Neural cell (in vitro differentiated cells): ENCODE measurements around the gene WDR93. TPM values are rescaled to one million over a fixed set of nuclear protein-coding genes. Genes with fewer than 3 reads are reported as not detected.

Source experiments
- H2AFZ ChIP-seq: fragments of 200-600, 300-800 bp; sonication (generic), shearing (Covaris generic); 2 replicates; pipeline ENCODE4 v1.6.0; 2014; ENCODE audit warnings: low read depth, mild to moderate bottlenecking, antibody characterized with exemption, low read length, moderate library complexity
- H3F3A ChIP-seq: fragments of 200-600 bp; shearing (Covaris generic); 2 replicates; pipeline ENCODE4 v1.6.1; 2016; ENCODE audit warnings: mild to moderate bottlenecking, moderate library complexity, mixed read lengths, antibody characterized with exemption, low read length; ENCODE audit not compliant: insufficient read depth, poor library complexity, severe bottlenecking
- H3K27ac ChIP-seq: fragments of 200-600, 300-800 bp; sonication (generic), shearing (Covaris generic); 2 replicates; pipeline ENCODE4 v1.5.1; 2014; ENCODE audit warnings: mild to moderate bottlenecking, low read length, moderate library complexity
- H3K27me3 ChIP-seq: fragments of 300-800, 200-600 bp; sonication (generic), shearing (Covaris generic); 2 replicates; pipeline ENCODE4 v1.6.0; 2014; ENCODE audit warnings: mild to moderate bottlenecking, low read depth, low read length, moderate library complexity; ENCODE audit not compliant: insufficient read depth
- H3K36me3 ChIP-seq: fragments of 300-800, 200-600 bp; sonication (generic), shearing (Covaris generic); 2 replicates; pipeline ENCODE4 v1.5.1; 2014; ENCODE audit warnings: mild to moderate bottlenecking, antibody characterized with exemption, low read length, moderate library complexity; ENCODE audit not compliant: insufficient read depth
- H3K4me2 ChIP-seq: fragments of 300-800, 200-600 bp; sonication (generic), shearing (Covaris generic); 2 replicates; pipeline ENCODE4 v1.6.0; 2014; ENCODE audit warnings: mild to moderate bottlenecking, low read length
- H3K4me3 ChIP-seq: fragments of 300-800, 200-600 bp; sonication (generic), shearing (Covaris generic); 2 replicates; pipeline ENCODE4 v1.5.1; 2014; ENCODE audit warnings: mild to moderate bottlenecking, low read length, moderate library complexity
- H3K79me2 ChIP-seq: fragments of 200-600 bp; shearing (Covaris generic); replicated peaks from 2 replicates; pipeline ENCODE4 v1.6.0; 2014; ENCODE audit warnings: mild to moderate bottlenecking, low read length, moderate library complexity; ENCODE audit not compliant: insufficient read depth
- H3K9ac ChIP-seq: fragments of 300-800, 200-600 bp; sonication (generic), shearing (Covaris generic); 2 replicates; pipeline ENCODE4 v1.6.1; 2016; ENCODE audit warnings: mild to moderate bottlenecking, low read length, mixed read lengths
- H3K9me2 ChIP-seq: fragments of 200-600 bp; shearing (Covaris generic); 2 replicates; pipeline ENCODE4 v1.6.1; 2016; ENCODE audit warnings: mild to moderate bottlenecking, low read length, mixed read lengths; ENCODE audit not compliant: insufficient read depth
- H3K9me3 ChIP-seq: fragments of 200-600, 300-800 bp; sonication (generic), shearing (Covaris generic); 2 replicates; pipeline ENCODE4 v1.6.1; 2016; ENCODE audit warnings: mild to moderate bottlenecking, mixed run types, low read length, moderate library complexity, mixed read lengths
- H4K20me1 ChIP-seq: fragments of 200-600 bp; shearing (Covaris generic); 2 replicates; pipeline ENCODE4 v1.6.1; 2016; ENCODE audit warnings: mild to moderate bottlenecking, mixed run types; ENCODE audit not compliant: insufficient read depth
- EP300 ChIP-seq: fragments of 450-650 bp; conservative IDR thresholded peaks from 2 replicates; pipeline ENCODE4 v1.6.1; 2014; ENCODE audit warnings: antibody characterized with exemption, mild to moderate bottlenecking, moderate library complexity; ENCODE audit not compliant: poor library complexity, severe bottlenecking
- EZH2 ChIP-seq: fragments of 200-600, 300-800 bp; shearing (Covaris generic), sonication (generic); IDR thresholded peaks from 2 replicates; pipeline ENCODE4 v1.6.1; 2014; ENCODE audit warnings: antibody characterized with exemption, low read length, borderline replicate concordance, mild to moderate bottlenecking; ENCODE audit not compliant: insufficient read depth, poor library complexity, severe bottlenecking
- MXI1 ChIP-seq: fragments of 450-650 bp; conservative IDR thresholded peaks from 2 replicates; pipeline ENCODE4 v1.6.1; 2014; ENCODE audit warnings: antibody characterized with exemption, mild to moderate bottlenecking; ENCODE audit not compliant: poor library complexity, severe bottlenecking
- POLR2AphosphoS5 ChIP-seq: IDR thresholded peaks from 2 replicates; pipeline ENCODE4 v1.6.1; 2012
- RAD21 ChIP-seq: fragments of 450-650 bp; conservative IDR thresholded peaks from 2 replicates; pipeline ENCODE4 v1.6.1; 2014; ENCODE audit warnings: antibody characterized with exemption, mild to moderate bottlenecking, moderate library complexity
- SMC3 ChIP-seq: fragments of 450-650 bp; conservative IDR thresholded peaks from 2 replicates; pipeline ENCODE4 v1.6.1; 2014; ENCODE audit warnings: antibody characterized with exemption, mild to moderate bottlenecking, moderate library complexity; ENCODE audit not compliant: poor library complexity
- TAF1 ChIP-seq: IDR thresholded peaks from 2 replicates; pipeline ENCODE4 v1.6.1; 2012; ENCODE audit warnings: low read depth
- polyA plus RNA-seq: library from polyadenylated mRNA; depleted of rRNA; stranded (reverse); fragments of >200 nt; gene quantifications from 2 replicates; pipeline ENCODE4 v1.2.3, GENCODE V29; 2014
- TF ChIP-seq, protein P1 (sequence below): fragments of 450-650 bp; IDR thresholded peaks from 2 replicates; pipeline ENCODE4 v1.5.1; 2014; ENCODE audit warnings: antibody characterized with exemption, mild to moderate bottlenecking, moderate library complexity; ENCODE audit not compliant: poor library complexity, severe bottlenecking
- TF ChIP-seq, protein P2 (sequence below): IDR thresholded peaks from 2 replicates; pipeline ENCODE4 v1.6.1; 2012; ENCODE audit warnings: borderline replicate concordance

Gene WDR93
- polyA plus RNA-seq, 1 donor from 2014 or later: 0.41 TPM

DNA sequence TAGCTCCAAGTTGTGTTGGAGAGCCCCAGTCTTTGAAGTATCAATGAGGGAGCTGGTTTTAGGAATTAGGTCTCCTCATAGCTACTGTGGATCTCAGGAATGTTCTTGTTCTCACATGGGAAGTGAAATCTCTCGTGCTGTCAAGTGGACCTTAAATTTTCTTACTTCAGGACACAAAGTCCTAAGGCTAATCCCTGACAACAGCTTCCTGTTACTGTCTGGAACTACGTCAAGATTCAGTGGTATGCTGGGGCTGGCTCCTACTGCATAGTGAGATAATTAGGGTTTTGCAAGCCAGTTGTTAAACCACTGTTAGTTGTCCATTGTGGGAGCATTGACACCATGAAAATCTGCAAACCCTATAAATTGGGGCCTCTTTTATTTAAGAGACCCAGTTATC, 37.6 kb downstream of the WDR93 start:
- TF ChIP-seq, protein P1, sequence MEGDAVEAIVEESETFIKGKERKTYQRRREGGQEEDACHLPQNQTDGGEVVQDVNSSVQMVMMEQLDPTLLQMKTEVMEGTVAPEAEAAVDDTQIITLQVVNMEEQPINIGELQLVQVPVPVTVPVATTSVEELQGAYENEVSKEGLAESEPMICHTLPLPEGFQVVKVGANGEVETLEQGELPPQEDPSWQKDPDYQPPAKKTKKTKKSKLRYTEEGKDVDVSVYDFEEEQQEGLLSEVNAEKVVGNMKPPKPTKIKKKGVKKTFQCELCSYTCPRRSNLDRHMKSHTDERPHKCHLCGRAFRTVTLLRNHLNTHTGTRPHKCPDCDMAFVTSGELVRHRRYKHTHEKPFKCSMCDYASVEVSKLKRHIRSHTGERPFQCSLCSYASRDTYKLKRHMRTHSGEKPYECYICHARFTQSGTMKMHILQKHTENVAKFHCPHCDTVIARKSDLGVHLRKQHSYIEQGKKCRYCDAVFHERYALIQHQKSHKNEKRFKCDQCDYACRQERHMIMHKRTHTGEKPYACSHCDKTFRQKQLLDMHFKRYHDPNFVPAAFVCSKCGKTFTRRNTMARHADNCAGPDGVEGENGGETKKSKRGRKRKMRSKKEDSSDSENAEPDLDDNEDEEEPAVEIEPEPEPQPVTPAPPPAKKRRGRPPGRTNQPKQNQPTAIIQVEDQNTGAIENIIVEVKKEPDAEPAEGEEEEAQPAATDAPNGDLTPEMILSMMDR: no peak
- no peak for TF ChIP-seq EP300
- TF ChIP-seq MXI1: no peak
- no peak for TF ChIP-seq POLR2AphosphoS5
- TF ChIP-seq, protein P2, sequence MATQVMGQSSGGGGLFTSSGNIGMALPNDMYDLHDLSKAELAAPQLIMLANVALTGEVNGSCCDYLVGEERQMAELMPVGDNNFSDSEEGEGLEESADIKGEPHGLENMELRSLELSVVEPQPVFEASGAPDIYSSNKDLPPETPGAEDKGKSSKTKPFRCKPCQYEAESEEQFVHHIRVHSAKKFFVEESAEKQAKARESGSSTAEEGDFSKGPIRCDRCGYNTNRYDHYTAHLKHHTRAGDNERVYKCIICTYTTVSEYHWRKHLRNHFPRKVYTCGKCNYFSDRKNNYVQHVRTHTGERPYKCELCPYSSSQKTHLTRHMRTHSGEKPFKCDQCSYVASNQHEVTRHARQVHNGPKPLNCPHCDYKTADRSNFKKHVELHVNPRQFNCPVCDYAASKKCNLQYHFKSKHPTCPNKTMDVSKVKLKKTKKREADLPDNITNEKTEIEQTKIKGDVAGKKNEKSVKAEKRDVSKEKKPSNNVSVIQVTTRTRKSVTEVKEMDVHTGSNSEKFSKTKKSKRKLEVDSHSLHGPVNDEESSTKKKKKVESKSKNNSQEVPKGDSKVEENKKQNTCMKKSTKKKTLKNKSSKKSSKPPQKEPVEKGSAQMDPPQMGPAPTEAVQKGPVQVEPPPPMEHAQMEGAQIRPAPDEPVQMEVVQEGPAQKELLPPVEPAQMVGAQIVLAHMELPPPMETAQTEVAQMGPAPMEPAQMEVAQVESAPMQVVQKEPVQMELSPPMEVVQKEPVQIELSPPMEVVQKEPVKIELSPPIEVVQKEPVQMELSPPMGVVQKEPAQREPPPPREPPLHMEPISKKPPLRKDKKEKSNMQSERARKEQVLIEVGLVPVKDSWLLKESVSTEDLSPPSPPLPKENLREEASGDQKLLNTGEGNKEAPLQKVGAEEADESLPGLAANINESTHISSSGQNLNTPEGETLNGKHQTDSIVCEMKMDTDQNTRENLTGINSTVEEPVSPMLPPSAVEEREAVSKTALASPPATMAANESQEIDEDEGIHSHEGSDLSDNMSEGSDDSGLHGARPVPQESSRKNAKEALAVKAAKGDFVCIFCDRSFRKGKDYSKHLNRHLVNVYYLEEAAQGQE: no peak
- no peak for TF ChIP-seq TAF1
- no peak for TF ChIP-seq EZH2
- no peak for TF ChIP-seq SMC3
- TF ChIP-seq RAD21: no peak
- Histone ChIP-seq H4K20me1 (no peaks in the 10 kb centered on the region), H2AFZ (no peak overlapping the region), H3K27ac (no peak overlapping the region), H3K9me2 (no peaks in the 10 kb centered on the region), H3K4me2 (no peak overlapping the region), H3K36me3 (no peaks in the 10 kb centered on the region), H3K27me3 (no peaks in the 10 kb centered on the region), H3K9ac (no peak overlapping the region), H3F3A (no peaks in the 10 kb centered on the region), H3K79me2 (no peaks in the 10 kb centered on the region), H3K4me3 (no peak overlapping the region), H3K9me3 (no peaks in the 10 kb centered on the region)

DNA sequence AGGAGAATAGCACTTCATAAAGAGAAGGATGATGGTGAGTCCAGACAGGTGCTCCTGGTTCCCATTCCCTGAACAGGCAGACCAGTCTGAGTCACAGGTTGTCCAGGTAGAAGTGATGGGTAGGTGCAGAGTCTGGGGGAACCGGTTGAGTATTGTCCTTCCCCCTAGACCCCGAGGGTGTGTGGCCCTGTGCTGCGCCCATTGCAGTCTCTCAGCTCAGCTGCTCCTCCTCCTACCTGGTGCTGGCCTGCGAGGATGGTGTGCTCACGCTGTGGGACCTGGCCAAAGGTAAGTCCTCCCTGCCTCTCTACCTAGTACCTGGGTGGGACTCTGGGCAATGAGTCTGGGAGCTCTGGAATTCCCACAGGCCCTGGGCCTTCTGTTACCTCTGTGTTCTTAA, 40.7 kb downstream of the WDR93 start:
- Histone ChIP-seq H3K27ac (no peak overlapping the region), H3F3A (no peaks in the 10 kb centered on the region), H3K79me2 (no peaks in the 10 kb centered on the region), H3K9me2 (no peaks in the 10 kb centered on the region), H3K4me3 (no peak overlapping the region), H3K36me3 (no peaks in the 10 kb centered on the region), H3K27me3 (no peaks in the 10 kb centered on the region), H3K4me2 (no peak overlapping the region), H3K9me3 (no peaks in the 10 kb centered on the region), H4K20me1 (no peaks in the 10 kb centered on the region), H3K9ac (no peak overlapping the region), H2AFZ (no peak overlapping the region)
- TF ChIP-seq EZH2 (no peak), RAD21 (no peak), POLR2AphosphoS5 (no peak), TAF1 (no peak), EP300 (no peak)
- TF ChIP-seq, protein P2: no peak
- TF ChIP-seq, protein P1: no peak
